HG03521 (cell line): ENCODE measurements around the gene TIA1.
"Not testable (repeated sequence)": the region's sequence is repeated elsewhere in the genome, so short reads cannot be mapped to it uniquely, and the experiment has no call there.

Experiments used
- ATAC-seq: cut with Tn5 transposase; IDR thresholded peaks from one replicate; pipeline ENCODE4 v1.9.1; 2021; ENCODE audit warnings: mild to moderate bottlenecking, moderate library complexity; ENCODE audit not compliant: unreplicated experiment

Gene TIA1

GRCh38 chr2:70248181-70248847 is at the start of gene TIA1:
Gene TIA1, minus strand, starts transcription at chr2:70248628. Its CDS starts 198 bp downstream, at chr2:70248430.
- peak; percentile 95 for ATAC-seq

- not testable (repeated sequence) for ATAC-seq
Measured at GRCh38 chr2:70297828-70298227, 49.4 kb upstream of the TIA1 start.

- no peak for ATAC-seq
Measured at GRCh38 chr2:70283500-70284191, 35.2 kb upstream of the TIA1 start.

- ATAC-seq, result no peak
Measured at GRCh38 chr2:70282439-70282838, 34.0 kb upstream of the TIA1 start.

GRCh38 chr2:70280242-70280798 is 31.9 kb upstream of the TIA1 start:
- ATAC-seq, result no peak

GRCh38 chr2:70270323-70270722 is 21.9 kb upstream of the TIA1 start:
- ATAC-seq, result no peak

- ATAC-seq, result not testable (repeated sequence)
Measured at GRCh38 chr2:70269422-70270302, 21.2 kb upstream of the TIA1 start.

- ATAC-seq, result not testable (repeated sequence)
Measured at GRCh38 chr2:70266925-70267324, 18.5 kb upstream of the TIA1 start.

- ATAC-seq, result no peak
Measured at GRCh38 chr2:70261501-70261900, 13.1 kb upstream of the TIA1 start.

- no peak for ATAC-seq
Measured at GRCh38 chr2:70258532-70258875, 10.1 kb upstream of the TIA1 start.

- no peak for ATAC-seq
Measured at GRCh38 chr2:70255637-70256314, 7.3 kb upstream of the TIA1 start.

- ATAC-seq, result no peak
Measured at GRCh38 chr2:70250434-70250833, 2.0 kb upstream of the TIA1 start.

- ATAC-seq, result no peak
Measured at GRCh38 chr2:70247364-70248180, 856 bp downstream of the TIA1 start.

GRCh38 chr2:70243806-70244584 is 4.4 kb downstream of the TIA1 start:
- ATAC-seq, result no peak

- ATAC-seq, result no peak
Measured at GRCh38 chr2:70242552-70242951, 5.9 kb downstream of the TIA1 start.

GRCh38 chr2:70241340-70241739 is 7.1 kb downstream of the TIA1 start:
- ATAC-seq, result no peak

- ATAC-seq, result no peak
Measured at GRCh38 chr2:70240599-70240998, 7.8 kb downstream of the TIA1 start.

GRCh38 chr2:70233926-70234325 is 14.5 kb downstream of the TIA1 start:
- ATAC-seq, result no peak

- ATAC-seq, result no peak
Measured at GRCh38 chr2:70226781-70227180, 21.6 kb downstream of the TIA1 start.
